HCT116 (cell line): ENCODE measurements around the gene SUCLG2. TPM values are rescaled to one million over a fixed set of nuclear protein-coding genes. Genes with fewer than 3 reads are reported as not detected.

Source experiments
- ATAC-seq: fragments of 200-7000 bp; cut with Tn5 transposase; 2 replicates; pipeline ENCODE4 v1.9.1; 2020; ENCODE audit warnings: mild to moderate bottlenecking, moderate library complexity
- BruUV-seq: library from RNA; stranded (reverse); fragments of 400-500 nt; replicated peaks from 2 replicates; lab custom pipeline; 2021; lab: Mats Ljungman, UMichigan
- CTCF ChIA-PET: fragments of 300-600 bp; sonication (Branson Sonifier 250); formaldehyde crosslinking; loops from one replicate; lab custom pipeline; 2021; ENCODE audit warnings: antibody characterized with exemption; lab: Charles Lee
- POLR2A ChIA-PET: fragments of 300-600, 350-600 bp; sonication (Branson Sonifier 250); formaldehyde crosslinking; loops from one replicate; lab custom pipeline; 2021; ENCODE audit warnings: antibody characterized with exemption; lab: Charles Lee
- RAD21 ChIA-PET, 2 experiments: fragments of 300-600 bp; sonication (Branson Sonifier 250); formaldehyde crosslinking; loops; one replicate each; lab custom pipeline; 2023; ENCODE audit warnings: low total read pairs in 2 of 2; ENCODE audit not compliant: uncharacterized antibody in 2 of 2, unreplicated experiment in 2 of 2, low non-redundant PET in 1 of 2; lab: Charles Lee
- DNase-seq: peaks from one replicate; pipeline ENCODE4 v3.0.0-alpha.2; 2010; ENCODE audit warnings: low read depth, low spot score
- H2AFZ ChIP-seq: fragments of 200-600 bp; shearing (Covaris generic), sonication (generic); 2 replicates; pipeline ENCODE4 v1.6.1; 2017; ENCODE audit warnings: low read depth, mixed run types, mixed read lengths, antibody characterized with exemption, low read length; ENCODE audit not compliant: poor library complexity, severe bottlenecking
- H3K27ac ChIP-seq: 2 replicates; pipeline ENCODE4 v1.5.1; 2012; ENCODE audit warnings: low read depth, low read length
- H3K27me3 ChIP-seq: fragments of 200-600 bp; sonication (generic); 2 replicates; pipeline ENCODE4 v1.6.1; 2016; ENCODE audit warnings: mixed run types, low read length, mixed read lengths; ENCODE audit not compliant: insufficient read depth
- H3K36me3 ChIP-seq, 2 experiments: fragments of 200-500 bp in 1 of 2; fragments of 200-600 bp in 1 of 2; sonication (Bioruptor generic) in 1 of 2; sonication (generic) in 1 of 2; 2 replicates each; pipeline versions ENCODE4 v1.5.1 to v1.6.1; 2014 to 2016; ENCODE audit warnings: low read length in 2 of 2, inconsistent platforms in 1 of 2, mixed read lengths in 1 of 2, mixed run types in 1 of 2; ENCODE audit not compliant: insufficient read depth in 2 of 2, control insufficient read depth in 1 of 2
- H3K4me1 ChIP-seq, 2 experiments: fragments of 200-600 bp in 1 of 2; sonication (generic) in 1 of 2; 2 replicates each; pipeline versions ENCODE4 v1.5.1 to v1.6.1; 2012 to 2017; ENCODE audit warnings: low read length in 2 of 2, inconsistent platforms in 1 of 2, mild to moderate bottlenecking in 1 of 2, mixed read lengths in 1 of 2, mixed run types in 1 of 2, moderate library complexity in 1 of 2; ENCODE audit not compliant: insufficient read depth in 2 of 2, control insufficient read depth in 1 of 2
- H3K4me2 ChIP-seq: fragments of 200-600 bp; sonication (generic); 2 replicates; pipeline ENCODE4 v1.6.1; 2017; ENCODE audit warnings: mixed run types, low read length, mixed read lengths
- H3K4me3 ChIP-seq, 2 experiments: fragments of 200-600 bp in 1 of 2; sonication (generic) in 1 of 2; replicated peaks in 1 of 2; 2 replicates each; pipeline ENCODE4 v1.5.1; 2011 to 2016; ENCODE audit warnings: low read length in 2 of 2, control low read depth in 1 of 2, low read depth in 1 of 2, mild to moderate bottlenecking in 1 of 2, mixed read lengths in 1 of 2, mixed run types in 1 of 2
- H3K79me2 ChIP-seq: fragments of 200-600 bp; sonication (generic); 2 replicates; pipeline ENCODE4 v1.6.1; 2017; ENCODE audit warnings: mild to moderate bottlenecking, mixed run types, low read length, moderate library complexity, mixed read lengths; ENCODE audit not compliant: insufficient read depth
- H3K9ac ChIP-seq: fragments of 200-600 bp; sonication (generic); 2 replicates; pipeline ENCODE4 v1.6.1; 2016; ENCODE audit warnings: low read length, mixed read lengths
- H3K9me2 ChIP-seq: fragments of 200-600 bp; sonication (generic), shearing (Covaris generic); 2 replicates; pipeline ENCODE4 v1.6.1; 2017; ENCODE audit warnings: mixed run types, mild to moderate bottlenecking, moderate library complexity; ENCODE audit not compliant: insufficient read depth
- H3K9me3 ChIP-seq, 2 experiments: fragments of 200-500 bp in 1 of 2; fragments of 200-600 bp in 1 of 2; sonication (Bioruptor generic) in 1 of 2; sonication (generic) in 1 of 2; 2 replicates each; pipeline ENCODE4 v1.6.1; 2014 to 2017; ENCODE audit warnings: low read length in 2 of 2, mixed read lengths in 2 of 2, inconsistent platforms in 1 of 2, low read depth in 1 of 2, mild to moderate bottlenecking in 1 of 2, mixed run types in 1 of 2, moderate library complexity in 1 of 2; ENCODE audit not compliant: control insufficient read depth in 1 of 2, insufficient read depth in 1 of 2
- H4K20me1 ChIP-seq: fragments of 200-600 bp; sonication (generic), shearing (Covaris generic); 2 replicates; pipeline ENCODE4 v1.6.1; 2017; ENCODE audit warnings: mixed run types, mild to moderate bottlenecking, moderate library complexity; ENCODE audit not compliant: insufficient read depth
- ATF3 ChIP-seq: IDR thresholded peaks from 2 replicates; pipeline ENCODE4 v1.6.1; 2012
- CBX3 ChIP-seq: IDR thresholded peaks from 2 replicates; pipeline ENCODE4 v1.6.1; 2012; ENCODE audit warnings: low read depth
- CTCF ChIP-seq, 3 experiments: fragments of 200-600 bp in 1 of 3; sonication (generic) in 1 of 3; IDR thresholded peaks in 2 of 3; conservative IDR thresholded peaks in 1 of 3; 2 replicates each; pipeline ENCODE4 v1.5.1; 2012 to 2017; ENCODE audit warnings: low read depth in 2 of 3, low read length in 2 of 3, antibody characterized with exemption in 1 of 3, borderline replicate concordance in 1 of 3, control low read depth in 1 of 3, mild to moderate bottlenecking in 1 of 3, mixed read lengths in 1 of 3, mixed run types in 1 of 3, moderate library complexity in 1 of 3; ENCODE audit not compliant: insufficient read depth in 1 of 3
- EGR1 ChIP-seq: IDR thresholded peaks from 2 replicates; pipeline ENCODE4 v1.6.1; 2012; ENCODE audit warnings: low read depth
- ELF1 ChIP-seq: IDR thresholded peaks from 2 replicates; pipeline ENCODE4 v1.6.1; 2012; ENCODE audit warnings: low read depth, borderline replicate concordance
- EZH2phosphoT487 ChIP-seq: fragments of 200-600 bp; IDR thresholded peaks from 2 replicates; pipeline ENCODE4 v1.6.1; 2018; ENCODE audit warnings: antibody characterized with exemption, borderline replicate concordance
- FOSL1 ChIP-seq: IDR thresholded peaks from 2 replicates; pipeline ENCODE4 v1.6.1; 2012; ENCODE audit warnings: low read depth
- JUND ChIP-seq: IDR thresholded peaks from 2 replicates; pipeline ENCODE4 v1.6.1; 2012
- POLR2AphosphoS5 ChIP-seq: IDR thresholded peaks from 2 replicates; pipeline ENCODE4 v1.6.1; 2011; ENCODE audit warnings: mild to moderate bottlenecking, low read depth, low read length, moderate library complexity
- RAD21 ChIP-seq: IDR thresholded peaks from 2 replicates; pipeline ENCODE4 v1.6.1; 2012; ENCODE audit warnings: low read depth, mild to moderate bottlenecking
- SIN3A ChIP-seq: IDR thresholded peaks from 2 replicates; pipeline ENCODE4 v1.6.1; 2012; ENCODE audit warnings: low read depth
- SP1 ChIP-seq: IDR thresholded peaks from 2 replicates; pipeline ENCODE4 v1.6.1; 2012; ENCODE audit warnings: low read depth
- SRF ChIP-seq: IDR thresholded peaks from 2 replicates; pipeline ENCODE4 v1.6.1; 2012; ENCODE audit warnings: low read depth
- TCF7L2 ChIP-seq: IDR thresholded peaks from 2 replicates; pipeline ENCODE4 v1.7.0; 2011; ENCODE audit warnings: borderline replicate concordance, inconsistent platforms; ENCODE audit not compliant: insufficient read depth, insufficient read length; ENCODE audit errors: extremely low read depth
- YY1 ChIP-seq: IDR thresholded peaks from 2 replicates; pipeline ENCODE4 v1.6.1; 2011; ENCODE audit warnings: low read length, low read depth, moderate library complexity, mild to moderate bottlenecking; ENCODE audit not compliant: insufficient replicate concordance; ENCODE audit errors: extremely low read depth
- ZBTB33 ChIP-seq: IDR thresholded peaks from 2 replicates; pipeline ENCODE4 v1.6.1; 2011; ENCODE audit warnings: mild to moderate bottlenecking, low read length, moderate library complexity; ENCODE audit not compliant: insufficient replicate concordance; ENCODE audit errors: extremely low read depth
- intact Hi-C: fragments of 100-400 bp; cut with micrococcal nuclease; formaldehyde crosslinking; loops from 2 replicates; pipeline ENCODE4 v1.10.0; 2022
- total RNA-seq: library from RNA; stranded (reverse); gene quantifications from one replicate; pipeline ENCODE4 v1.2.1, GENCODE V29; 2021; ENCODE audit not compliant: unreplicated experiment

Gene SUCLG2
- total RNA-seq, 1 experiment from 2014 or later: 49.2 TPM

GRCh38 chr3:67576441-67576840 lies 78.0 kb downstream of the SUCLG2 start (continued):
- TF ChIP-seq CTCF (IDR thresholded peaks at IDR 0.05 in 2 of 3, conservative IDR thresholded peaks at IDR 0.05 in 1 of 3; ENCODE audit: borderline replicate concordance in 1 of 3, insufficient read depth in 1 of 3, low read depth in 2 of 3, low read length in 2 of 3) (no peak), ELF1 (no peak), EGR1 (no peak), CBX3 (no peak), ATF3 (no peak)

GRCh38 chr3:67569324-67569723 lies 85.1 kb downstream of the SUCLG2 start:
- POLR2A ChIA-PET: no interaction called here
- TF ChIP-seq CBX3 (no peak), YY1 (no peak), ZBTB33 (no peak), ELF1 (no peak), SP1 (no peak), JUND (no peak), FOSL1 (no peak), ATF3 (no peak), RAD21 (no peak), SIN3A (no peak), SRF (no peak), POLR2AphosphoS5 (no peak), CTCF (IDR thresholded peaks at IDR 0.05 in 2 of 3, conservative IDR thresholded peaks at IDR 0.05 in 1 of 3; ENCODE audit: borderline replicate concordance in 1 of 3, insufficient read depth in 1 of 3, low read depth in 2 of 3, low read length in 2 of 3) (no peak), TCF7L2 (no peak), EZH2phosphoT487 (no peak)
- TF ChIP-seq, all 23 proteins: peak for 0
- Histone ChIP-seq H2AFZ (no peak overlapping the region), H3K4me3 (no peak overlapping the region), H3K4me1 (no peaks in the 10 kb centered on the region), H3K36me3 (no peaks in the 10 kb centered on the region), H3K9me2 (no peaks in the 10 kb centered on the region), H3K9ac (no peak overlapping the region), H3K27me3 (no peaks in the 10 kb centered on the region), H4K20me1 (no peaks in the 10 kb centered on the region), H3K9me3 (no peaks in the 10 kb centered on the region), H3K27ac (no peak overlapping the region), H3K4me2 (no peak overlapping the region), H3K79me2 (0 out of 2 replicates have a peak, but pooled peaks cover 3% of the 10 kb centered on the region)
- DNase-seq (no peak), ATAC-seq (no peak)
- no TSS peak for BruUV-seq
- RAD21 ChIA-PET: no interaction called here
- intact Hi-C loops: no loop called here
- CTCF ChIA-PET: no interaction called here
